Measurements from ENCODE around the gene TRIO. TPM values are rescaled to one million over a fixed set of nuclear protein-coding genes. Genes with fewer than 3 reads are reported as not detected.

Gene TRIO
- total and polyA plus RNA-seq, 10 of the 15 experiments (the other 5 are each of a cell fraction or from before 2014, with no cell fraction given): 5.1 to 96.4 (median 44.6) TPM

- Histone ChIP-seq H3K4me3 (no peak overlapping the region), H3K27ac (ENCODE audit: control insufficient read depth, insufficient read depth) (no peak overlapping the region), H4K20me1 (ENCODE audit: control insufficient read depth, insufficient read depth) (no peaks in the 10 kb centered on the region), H3K9me3 (replicated peaks; ENCODE audit: control insufficient read depth, insufficient read depth, low read length) (no peaks in the 10 kb centered on the region), H3K4me2 (ENCODE audit: control insufficient read depth, insufficient read depth) (peak overlapping the region; percentile 24), H3K9ac (ENCODE audit: control insufficient read depth, insufficient read depth, low read length) (no peak overlapping the region; the same call in 1 of the 2 replicates), H2AFZ (ENCODE audit: control insufficient read depth, low read depth, low read length) (no peak overlapping the region), H3K36me3 (ENCODE audit: control insufficient read depth in 2 of 2, insufficient read depth in 2 of 2, low read length in 1 of 2) (peaks cover 15 to 34% of the 10 kb centered on the region in 2 experiments), H3K4me1 (ENCODE audit: control insufficient read depth, insufficient read depth, low read length) (peaks cover 13% of the 10 kb centered on the region), H3K27me3 (replicated peaks in 1 of 2; ENCODE audit: control insufficient read depth in 2 of 2, insufficient read depth in 2 of 2, low read length in 1 of 2) (no peaks in the 10 kb centered on the region), H3K79me2 (ENCODE audit: control insufficient read depth, insufficient read depth, low read length) (no peaks in the 10 kb centered on the region)
- RAD21 ChIA-PET (ENCODE audit: unreplicated experiment): no interaction called here
- FAIRE-seq (no peak), DNase-seq (ENCODE audit: low read depth, low spot score) (no peak), ATAC-seq (peak; percentile 42; the same call in 2 of the 3 replicates)
- no TSS peak for BruUV-seq (replicated peaks)
- SMC1A ChIA-PET (ENCODE audit: uncharacterized antibody, unreplicated experiment): interaction anchor here (0.5 to 1.4 kb wide), 3 partner anchors 11 to 112 kb away, joined by 3 to 4 read pairs (median 3); no protein-coding TSS in a partner anchor
- CTCF ChIA-PET: interaction anchor here (1.3 kb wide), 1 partner anchor 21 kb away, joined by 4 read pairs; no protein-coding TSS in a partner anchor
- TF ChIP-seq MEF2A (IDR thresholded peaks at IDR 0.05; ENCODE audit: insufficient read depth, low read depth, low read length): peak; percentile 66; the same call in 1 of the 2 replicates
- peak; percentile 58 for TF ChIP-seq RUNX3 (IDR thresholded peaks at IDR 0.05; ENCODE audit: low read length)
- no peak for TF ChIP-seq E4F1 (IDR thresholded peaks at IDR 0.05; ENCODE audit: borderline replicate concordance, partially characterized antibody)
- WGBS (ENCODE audit: insufficient coverage, insufficient replicate concordance, low lambda C conversion rate, missing lambda C conversion rate): 7% methylated on average over 4 of the region's 4 CpGs
- in situ Hi-C loops (cut with MboI) (no loop called here), intact Hi-C loops (cut with micrococcal nuclease; ENCODE audit: unreplicated experiment) (no loop called here)
- POLR2A ChIA-PET: no interaction called here
Observed at GRCh38 chr5:14331386-14331781, 188.2 kb downstream of the TRIO start.

- Histone ChIP-seq H3K9ac (ENCODE audit: control insufficient read depth, insufficient read depth, low read length) (no peak overlapping the region), H3K4me3 (no peak overlapping the region), H3K27me3 (replicated peaks in 1 of 2; ENCODE audit: control insufficient read depth in 2 of 2, insufficient read depth in 2 of 2, low read length in 1 of 2) (no peaks in the 10 kb centered on the region), H2AFZ (ENCODE audit: control insufficient read depth, low read depth, low read length) (no peak overlapping the region), H3K4me2 (ENCODE audit: control insufficient read depth, insufficient read depth) (no peak overlapping the region), H3K27ac (ENCODE audit: control insufficient read depth, insufficient read depth) (no peak overlapping the region), H3K9me3 (replicated peaks; ENCODE audit: control insufficient read depth, insufficient read depth, low read length) (no peaks in the 10 kb centered on the region), H3K36me3 (ENCODE audit: control insufficient read depth in 2 of 2, insufficient read depth in 2 of 2, low read length in 1 of 2) (peaks cover 16 to 30% of the 10 kb centered on the region in 2 experiments), H3K4me1 (ENCODE audit: control insufficient read depth, insufficient read depth, low read length) (peaks cover 13% of the 10 kb centered on the region), H4K20me1 (ENCODE audit: control insufficient read depth, insufficient read depth) (no peaks in the 10 kb centered on the region), H3K79me2 (ENCODE audit: control insufficient read depth, insufficient read depth, low read length) (no peaks in the 10 kb centered on the region)
- DNase-seq (ENCODE audit: low read depth, low spot score) (no peak), ATAC-seq (no peak), FAIRE-seq (no peak)
- BruUV-seq (replicated peaks): no TSS peak
- SMC1A ChIA-PET (ENCODE audit: uncharacterized antibody, unreplicated experiment): interaction anchor here (1.4 kb wide), 1 partner anchor 45 kb away, joined by 4 read pairs; no protein-coding TSS in a partner anchor
- intact Hi-C loops (cut with micrococcal nuclease; ENCODE audit: unreplicated experiment): no loop called here
- TF ChIP-seq PML (IDR thresholded peaks at IDR 0.05; ENCODE audit: low read length) (no peak), SMAD5 (IDR thresholded peaks at IDR 0.05; ENCODE audit: low read depth) (no peak), NR2C1 (IDR thresholded peaks at IDR 0.05) (no peak), TCF7 (IDR thresholded peaks at IDR 0.05; ENCODE audit: borderline replicate concordance) (no peak), RAD51 (IDR thresholded peaks at IDR 0.05) (no peak), SMARCA5 (IDR thresholded peaks at IDR 0.05) (no peak)
- TF ChIP-seq, protein P1, sequence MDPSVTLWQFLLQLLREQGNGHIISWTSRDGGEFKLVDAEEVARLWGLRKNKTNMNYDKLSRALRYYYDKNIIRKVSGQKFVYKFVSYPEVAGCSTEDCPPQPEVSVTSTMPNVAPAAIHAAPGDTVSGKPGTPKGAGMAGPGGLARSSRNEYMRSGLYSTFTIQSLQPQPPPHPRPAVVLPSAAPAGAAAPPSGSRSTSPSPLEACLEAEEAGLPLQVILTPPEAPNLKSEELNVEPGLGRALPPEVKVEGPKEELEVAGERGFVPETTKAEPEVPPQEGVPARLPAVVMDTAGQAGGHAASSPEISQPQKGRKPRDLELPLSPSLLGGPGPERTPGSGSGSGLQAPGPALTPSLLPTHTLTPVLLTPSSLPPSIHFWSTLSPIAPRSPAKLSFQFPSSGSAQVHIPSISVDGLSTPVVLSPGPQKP (IDR thresholded peaks at IDR 0.05; ENCODE audit: low read depth, low read length): no peak
- in situ Hi-C loops (cut with MboI): no loop called here
- RAD21 ChIA-PET (ENCODE audit: unreplicated experiment): no interaction called here
- CTCF ChIA-PET: interaction anchor here (1.3 kb wide), 1 partner anchor 20 kb away, joined by 4 read pairs; no protein-coding TSS in a partner anchor
- 91% methylated on average over 6 of the region's 6 CpGs for WGBS (ENCODE audit: insufficient coverage, insufficient replicate concordance, low lambda C conversion rate, missing lambda C conversion rate)
- POLR2A ChIA-PET: no interaction called here
Observed at GRCh38 chr5:14332038-14332631, 189.0 kb downstream of the TRIO start.
